Activated CD8-positive, alpha-beta T cell treated with anti-CD3 and anti-CD28 coated beads for 36 hours (primary cell): ENCODE measurements around the gene CFAP43. TPM values are rescaled to one million over a fixed set of nuclear protein-coding genes. Genes with fewer than 3 reads are reported as not detected.

Source experiments
- ATAC-seq: fragments of 200-7000 bp; cut with Tn5 transposase; one replicate; pipeline ENCODE4 v1.10.0; 2021; ENCODE audit warnings: mild to moderate bottlenecking, moderate library complexity
- CTCF ChIA-PET: fragments of 350-600 bp; sonication (Branson Sonifier 250); formaldehyde crosslinking; loops from one replicate; lab custom pipeline; 2021; ENCODE audit warnings: antibody characterized with exemption; lab: Charles Lee
- POLR2A ChIA-PET: fragments of 350-600 bp; sonication (Branson Sonifier 250); formaldehyde crosslinking; loops from one replicate; lab custom pipeline; 2021; ENCODE audit warnings: antibody characterized with exemption; lab: Charles Lee
- DNase-seq: peaks from one replicate; pipeline ENCODE4 v3.0.0-alpha.2; 2020
- H3K27ac Mint-ChIP-seq: one replicate; pipeline ENCODE4 v1.8.0; 2021; ENCODE audit warnings: mild to moderate bottlenecking, mixed read lengths
- H3K27me3 Mint-ChIP-seq: one replicate; pipeline ENCODE4 v1.8.0; 2021; ENCODE audit warnings: mixed read lengths
- H3K36me3 Mint-ChIP-seq: one replicate; pipeline ENCODE4 v1.8.0; 2021; ENCODE audit warnings: low read depth, mixed read lengths
- H3K4me1 Mint-ChIP-seq: one replicate; pipeline ENCODE4 v1.8.0; 2021; ENCODE audit warnings: low read depth, mixed read lengths
- H3K4me3 Mint-ChIP-seq: one replicate; pipeline ENCODE4 v1.8.0; 2021; ENCODE audit warnings: mild to moderate bottlenecking, moderate library complexity, mixed read lengths
- H3K9me3 Mint-ChIP-seq: one replicate; pipeline ENCODE4 v1.8.0; 2021; ENCODE audit warnings: mixed read lengths
- intact Hi-C: fragments of 100-400 bp; cut with micrococcal nuclease; formaldehyde crosslinking; loops from one replicate; pipeline ENCODE4 v1.10.0; 2022
- microRNA-seq: library from miRNA; unstranded; fragments of <30 nt; microRNA quantifications from one replicate; pipeline ENCODE4 v1.2.0, GENCODE V29; 2022; ENCODE audit warnings: borderline microRNAs expressed, borderline replicate concordance
- total RNA-seq, 2 experiments: library from RNA; stranded (reverse); gene quantifications; one replicate each; pipeline ENCODE4 v1.2.3, GENCODE V29; 2021
- TF ChIP-seq, protein P1 (sequence below): fragments of 200-600 bp; IDR thresholded peaks from one replicate; pipeline ENCODE4 v1.8.0; 2022; ENCODE audit warnings: antibody characterized with exemption, mild to moderate bottlenecking

CFAP43 gene
- total RNA-seq, 2 experiments from 2014 or later = 0.16 TPM; not detected in 1

GRCh38 chr10:104084482-104085142 lies 147.6 kb downstream of the CFAP43 start:
- POLR2A ChIA-PET = no interaction called here
- Mint-ChIP-seq H3K36me3 (no peaks in the 10 kb centered on the region), H3K9me3 (no peaks in the 10 kb centered on the region), H3K27ac (no peak overlapping the region), H3K4me1 (no peaks in the 10 kb centered on the region), H3K4me3 (no peak overlapping the region), H3K27me3 (no peaks in the 10 kb centered on the region)
- CTCF ChIA-PET = no interaction called here
- intact Hi-C loops = no loop called here
- TF ChIP-seq, protein P1, sequence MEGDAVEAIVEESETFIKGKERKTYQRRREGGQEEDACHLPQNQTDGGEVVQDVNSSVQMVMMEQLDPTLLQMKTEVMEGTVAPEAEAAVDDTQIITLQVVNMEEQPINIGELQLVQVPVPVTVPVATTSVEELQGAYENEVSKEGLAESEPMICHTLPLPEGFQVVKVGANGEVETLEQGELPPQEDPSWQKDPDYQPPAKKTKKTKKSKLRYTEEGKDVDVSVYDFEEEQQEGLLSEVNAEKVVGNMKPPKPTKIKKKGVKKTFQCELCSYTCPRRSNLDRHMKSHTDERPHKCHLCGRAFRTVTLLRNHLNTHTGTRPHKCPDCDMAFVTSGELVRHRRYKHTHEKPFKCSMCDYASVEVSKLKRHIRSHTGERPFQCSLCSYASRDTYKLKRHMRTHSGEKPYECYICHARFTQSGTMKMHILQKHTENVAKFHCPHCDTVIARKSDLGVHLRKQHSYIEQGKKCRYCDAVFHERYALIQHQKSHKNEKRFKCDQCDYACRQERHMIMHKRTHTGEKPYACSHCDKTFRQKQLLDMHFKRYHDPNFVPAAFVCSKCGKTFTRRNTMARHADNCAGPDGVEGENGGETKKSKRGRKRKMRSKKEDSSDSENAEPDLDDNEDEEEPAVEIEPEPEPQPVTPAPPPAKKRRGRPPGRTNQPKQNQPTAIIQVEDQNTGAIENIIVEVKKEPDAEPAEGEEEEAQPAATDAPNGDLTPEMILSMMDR = no peak
- DNase-seq (no peak), ATAC-seq (no peak)

GRCh38 chr10:104081998-104082397 lies 150.2 kb downstream of the CFAP43 start:
- no peak for ATAC-seq
- H3K27me3 Mint-ChIP-seq = no peaks in the 10 kb centered on the region
- CTCF ChIA-PET = interaction anchor here (1.0 to 3.1 kb wide), 8 partner anchors 10 to 194 kb away, joined by 3 to 11 read pairs (median 4); no protein-coding TSS in a partner anchor
- no peak overlapping the region for H3K4me3 Mint-ChIP-seq
- no peaks in the 10 kb centered on the region for H3K36me3 Mint-ChIP-seq
- intact Hi-C loops = no loop called here
- no peaks in the 10 kb centered on the region for H3K4me1 Mint-ChIP-seq
- no peak overlapping the region for H3K27ac Mint-ChIP-seq
- H3K9me3 Mint-ChIP-seq = no peaks in the 10 kb centered on the region
- TF ChIP-seq, protein P1 = no peak
- no peak for DNase-seq
- POLR2A ChIA-PET = no interaction called here

DNA sequence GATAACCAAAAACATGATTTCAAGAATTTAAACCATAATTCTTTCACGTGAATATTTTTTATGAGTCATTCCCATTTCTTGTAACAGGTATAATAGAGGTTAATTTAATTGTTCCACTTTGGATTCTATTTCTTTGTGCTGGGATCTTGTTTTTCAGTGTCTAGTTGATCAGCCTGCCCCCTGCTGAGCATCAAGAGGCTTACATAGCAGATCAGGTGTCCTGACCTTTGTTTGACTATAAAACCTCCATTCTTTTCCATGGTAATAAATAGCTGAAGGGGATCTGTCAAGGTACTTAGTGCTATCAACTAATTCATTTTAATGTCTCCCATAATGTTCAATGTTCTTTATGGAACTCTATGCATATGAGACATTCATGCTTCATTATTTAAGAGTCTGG lies 151.4 kb downstream of the CFAP43 start:
- intact Hi-C loops = no loop called here
- TF ChIP-seq, protein P1 = peak; percentile 53
- DNase-seq (peak; percentile 33), ATAC-seq (peak; percentile 65)
- no peaks in the 10 kb centered on the region for H3K36me3 Mint-ChIP-seq
- H3K9me3 Mint-ChIP-seq = no peaks in the 10 kb centered on the region
- H3K27ac Mint-ChIP-seq = no peak overlapping the region
- no peaks in the 10 kb centered on the region for H3K27me3 Mint-ChIP-seq
- POLR2A ChIA-PET = no interaction called here
- H3K4me3 Mint-ChIP-seq = no peak overlapping the region
- H3K4me1 Mint-ChIP-seq = no peaks in the 10 kb centered on the region
- CTCF ChIA-PET = interaction anchor here (0.8 to 3.1 kb wide), 10 partner anchors 13 to 196 kb away, joined by 3 to 11 read pairs (median 4); partner anchors contain the start of gene SFR1

Small RNA genes within 50 kb of the gene (microRNA-seq; reads per million reads assigned to microRNA genes)
- gene MIR4482 (not detected), gene MIR609 (not detected)

Other genes with a start within 250 kb of the CFAP43 start
- gene COL17A1, start 146.5 kb downstream of the CFAP43 start, total RNA-seq = not detected
- 10 to 100 TPM; 16.8 to 17.9 TPM for gene SFR1, start 110.2 kb downstream of the CFAP43 start, total RNA-seq
- 100 to 1,000 TPM; 179 to 189 TPM for gene GSTO1, start 22.5 kb upstream of the CFAP43 start, total RNA-seq
- gene GSTO2, start 36.8 kb upstream of the CFAP43 start, total RNA-seq = 1 to 10 TPM; 1.8 to 2.7 TPM
- gene ITPRIP, start 106.1 kb upstream of the CFAP43 start, total RNA-seq = 10 to 100 TPM; 18.3 to 18.9 TPM
- under 1 TPM; 0.27 to 0.38 TPM for gene CFAP58, start 121.5 kb upstream of the CFAP43 start, total RNA-seq